ENCODE data around the gene CNTNAP3B. TPM values are rescaled to one million over a fixed set of nuclear protein-coding genes. Genes with fewer than 3 reads are reported as not detected.
"Not testable (repeated sequence)": the region's sequence is repeated elsewhere in the genome, so short reads cannot be mapped to it uniquely, and the experiment has no call there.

Gene CNTNAP3B
- total RNA-seq (not detected), total RNA-seq (0 to 0.16 (median 0) reads per million in 172 experiments)
- polyA plus RNA-seq (2013, experiment 1 of 2) = not detected
- polyA plus RNA-seq (2013, experiment 2 of 2) = 0.10 TPM

GRCh38 chr9:42129073-42129729, at the start of gene CNTNAP3B:
Gene CNTNAP3B, minus strand, starts transcription at chr9:42129426. Its CDS starts 332 bp downstream, at chr9:42129094.
- intact Hi-C loops (cut with DNase I, micrococcal nuclease); H3K4me1 Mint-ChIP-seq (ENCODE audit: low read depth); H3K9me3 Mint-ChIP-seq; H3K27me3 Mint-ChIP-seq; H3K27ac Mint-ChIP-seq; H3K4me3 ChIP-seq (ENCODE audit: low read length); H3K27ac ChIP-seq (ENCODE audit: low read depth in 1 of 2, low read length in 2 of 2); ATAC-seq (ENCODE audit: poor library complexity); H3K4me3 Mint-ChIP-seq; H3K9me3 ChIP-seq (ENCODE audit: control insufficient read depth in 1 of 2, insufficient read depth in 1 of 2, low read length in 2 of 2); H3K4me1 ChIP-seq (ENCODE audit: insufficient read depth, low read length); CTCF ChIA-PET; H3K27me3 ChIP-seq (ENCODE audit: control insufficient read depth in 1 of 2, insufficient read depth in 2 of 2, low read length in 2 of 2); POLR2A ChIA-PET; H3K36me3 Mint-ChIP-seq (ENCODE audit: low read depth); DNase-seq; H3K36me3 ChIP-seq (ENCODE audit: insufficient read depth, low read length): not testable (repeated sequence)

GRCh38 chr9:42160299-42160698, 31.1 kb upstream of the CNTNAP3B start:
- H3K4me1 Mint-ChIP-seq (ENCODE audit: low read depth); POLR2A ChIA-PET; intact Hi-C loops (cut with DNase I, micrococcal nuclease); H3K36me3 Mint-ChIP-seq (ENCODE audit: low read depth); H3K27ac ChIP-seq (ENCODE audit: low read depth in 1 of 2, low read length in 2 of 2); H3K27me3 Mint-ChIP-seq; H3K27ac Mint-ChIP-seq; H3K4me3 ChIP-seq (ENCODE audit: low read length); H3K27me3 ChIP-seq (ENCODE audit: control insufficient read depth in 1 of 2, insufficient read depth in 2 of 2, low read length in 2 of 2); H3K9me3 ChIP-seq (ENCODE audit: control insufficient read depth in 1 of 2, insufficient read depth in 1 of 2, low read length in 2 of 2); CTCF ChIA-PET; ATAC-seq (ENCODE audit: poor library complexity); H3K4me3 Mint-ChIP-seq; H3K36me3 ChIP-seq (ENCODE audit: insufficient read depth, low read length); DNase-seq; H3K9me3 Mint-ChIP-seq; H3K4me1 ChIP-seq (ENCODE audit: insufficient read depth, low read length): not testable (repeated sequence)

GRCh38 chr9:42127056-42127841, 2.0 kb downstream of the CNTNAP3B start:
- H3K4me3 ChIP-seq (ENCODE audit: low read length); H3K4me1 Mint-ChIP-seq (ENCODE audit: low read depth); H3K9me3 Mint-ChIP-seq; H3K4me1 ChIP-seq (ENCODE audit: insufficient read depth, low read length); H3K36me3 ChIP-seq (ENCODE audit: insufficient read depth, low read length); H3K27ac ChIP-seq (ENCODE audit: low read depth in 1 of 2, low read length in 2 of 2); POLR2A ChIA-PET; H3K4me3 Mint-ChIP-seq; H3K27me3 ChIP-seq (ENCODE audit: control insufficient read depth in 1 of 2, insufficient read depth in 2 of 2, low read length in 2 of 2); H3K36me3 Mint-ChIP-seq (ENCODE audit: low read depth); H3K9me3 ChIP-seq (ENCODE audit: control insufficient read depth in 1 of 2, insufficient read depth in 1 of 2, low read length in 2 of 2); DNase-seq; intact Hi-C loops (cut with DNase I, micrococcal nuclease); CTCF ChIA-PET; H3K27ac Mint-ChIP-seq; H3K27me3 Mint-ChIP-seq; ATAC-seq (ENCODE audit: poor library complexity): not testable (repeated sequence)

GRCh38 chr9:42121007-42121406, 8.2 kb downstream of the CNTNAP3B start:
- H3K9me3 Mint-ChIP-seq; H3K27me3 Mint-ChIP-seq; H3K4me3 ChIP-seq (ENCODE audit: low read length); CTCF ChIA-PET; intact Hi-C loops (cut with DNase I, micrococcal nuclease); H3K36me3 ChIP-seq (ENCODE audit: insufficient read depth, low read length); H3K4me1 Mint-ChIP-seq (ENCODE audit: low read depth); H3K4me1 ChIP-seq (ENCODE audit: insufficient read depth, low read length); ATAC-seq (ENCODE audit: poor library complexity); H3K27me3 ChIP-seq (ENCODE audit: control insufficient read depth in 1 of 2, insufficient read depth in 2 of 2, low read length in 2 of 2); H3K27ac ChIP-seq (ENCODE audit: low read depth in 1 of 2, low read length in 2 of 2); DNase-seq; POLR2A ChIA-PET; H3K36me3 Mint-ChIP-seq (ENCODE audit: low read depth); H3K27ac Mint-ChIP-seq; H3K9me3 ChIP-seq (ENCODE audit: control insufficient read depth in 1 of 2, insufficient read depth in 1 of 2, low read length in 2 of 2); H3K4me3 Mint-ChIP-seq: not testable (repeated sequence)

- H3K4me3 Mint-ChIP-seq = not testable (repeated sequence)
These were observed 33.3 kb downstream of the CNTNAP3B start for GRCh38 chr9:42095929-42096328.

GRCh38 chr9:42084559-42084952, 44.7 kb downstream of the CNTNAP3B start:
- H3K27me3 Mint-ChIP-seq = not testable (repeated sequence)

More at GRCh38 chr9:42095929-42096328, 33.3 kb downstream of the CNTNAP3B start:
- H3K4me1 Mint-ChIP-seq (ENCODE audit: low read depth); CTCF ChIA-PET; H3K27me3 Mint-ChIP-seq; H3K4me1 ChIP-seq (ENCODE audit: insufficient read depth, low read length); H3K36me3 Mint-ChIP-seq (ENCODE audit: low read depth); H3K27ac ChIP-seq (ENCODE audit: low read depth in 1 of 2, low read length in 2 of 2); H3K27ac Mint-ChIP-seq; H3K9me3 ChIP-seq (ENCODE audit: control insufficient read depth in 1 of 2, insufficient read depth in 1 of 2, low read length in 2 of 2); H3K27me3 ChIP-seq (ENCODE audit: control insufficient read depth in 1 of 2, insufficient read depth in 2 of 2, low read length in 2 of 2); ATAC-seq (ENCODE audit: poor library complexity); H3K9me3 Mint-ChIP-seq; intact Hi-C loops (cut with DNase I, micrococcal nuclease); H3K36me3 ChIP-seq (ENCODE audit: insufficient read depth, low read length); H3K4me3 ChIP-seq (ENCODE audit: low read length); DNase-seq; POLR2A ChIA-PET: not testable (repeated sequence)

More at GRCh38 chr9:42084559-42084952, 44.7 kb downstream of the CNTNAP3B start:
- H3K9me3 ChIP-seq (ENCODE audit: control insufficient read depth in 1 of 2, insufficient read depth in 1 of 2, low read length in 2 of 2); H3K4me3 Mint-ChIP-seq; H3K4me3 ChIP-seq (ENCODE audit: low read length); H3K27ac Mint-ChIP-seq; CTCF ChIA-PET; DNase-seq; H3K27me3 ChIP-seq (ENCODE audit: control insufficient read depth in 1 of 2, insufficient read depth in 2 of 2, low read length in 2 of 2); H3K9me3 Mint-ChIP-seq; H3K4me1 ChIP-seq (ENCODE audit: insufficient read depth, low read length); H3K27ac ChIP-seq (ENCODE audit: low read depth in 1 of 2, low read length in 2 of 2); H3K4me1 Mint-ChIP-seq (ENCODE audit: low read depth); H3K36me3 ChIP-seq (ENCODE audit: insufficient read depth, low read length); intact Hi-C loops (cut with DNase I, micrococcal nuclease); ATAC-seq (ENCODE audit: poor library complexity); POLR2A ChIA-PET; H3K36me3 Mint-ChIP-seq (ENCODE audit: low read depth): not testable (repeated sequence)
